GM19193 (cell line): ENCODE data around the gene AK1.

Source experiments
- POLR2A ChIP-seq: IDR thresholded peaks from 4 replicates; pipeline ENCODE4 v1.6.1; 2011; ENCODE audit not compliant: insufficient read depth, insufficient read length; ENCODE audit errors: extremely low read depth

Gene AK1

GRCh38 chr9:127833555-127833954, 43.9 kb downstream of the AK1 start:
- TF ChIP-seq POLR2A = no peak

- TF ChIP-seq POLR2A = no peak
Observed at GRCh38 chr9:127832248-127832647, 45.2 kb downstream of the AK1 start.

- no peak for TF ChIP-seq POLR2A
Observed at GRCh38 chr9:127829205-127829906, 48.1 kb downstream of the AK1 start.

DNA sequence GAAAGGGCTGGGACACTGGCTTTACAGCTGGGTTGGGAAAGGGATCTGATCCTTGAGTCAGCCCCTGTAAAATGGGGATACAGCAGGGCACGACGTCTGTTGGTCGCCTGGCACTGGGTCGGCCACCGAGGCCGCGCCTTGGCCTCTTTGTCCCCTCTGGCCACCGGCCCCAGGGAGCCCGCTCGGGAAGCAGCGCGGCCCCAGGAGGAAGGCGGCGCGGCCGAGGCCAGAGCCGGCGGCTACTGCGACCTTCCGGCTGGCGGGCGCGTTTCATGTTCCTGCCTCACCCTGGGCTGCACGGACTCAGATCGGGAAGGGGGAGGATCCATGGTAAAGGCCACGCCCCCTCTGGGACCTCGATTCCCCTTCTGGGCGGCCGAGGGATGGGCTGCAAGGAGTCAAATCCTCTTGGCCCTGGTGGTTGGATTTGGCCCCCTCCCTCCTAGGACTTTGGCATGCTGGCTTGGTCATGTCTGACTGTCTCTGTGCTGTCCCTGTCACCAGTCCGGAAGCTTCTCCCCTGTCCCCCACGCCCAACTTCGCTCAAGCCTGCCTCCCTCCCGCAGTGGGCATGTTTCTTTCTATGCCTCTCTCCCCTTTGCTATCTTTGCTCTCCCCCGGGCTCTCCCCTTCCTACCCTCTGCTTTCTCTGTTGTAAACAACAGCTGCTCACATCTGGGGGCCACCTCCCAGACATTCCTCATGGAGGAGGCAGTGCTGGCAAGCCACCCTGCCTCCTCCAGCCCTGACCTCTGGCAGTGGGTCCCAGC, 49.0 kb downstream of the AK1 start:
- no peak for TF ChIP-seq POLR2A

- no peak for TF ChIP-seq POLR2A
Observed at GRCh38 chr9:127826253-127826913, 51.1 kb downstream of the AK1 start.

DNA sequence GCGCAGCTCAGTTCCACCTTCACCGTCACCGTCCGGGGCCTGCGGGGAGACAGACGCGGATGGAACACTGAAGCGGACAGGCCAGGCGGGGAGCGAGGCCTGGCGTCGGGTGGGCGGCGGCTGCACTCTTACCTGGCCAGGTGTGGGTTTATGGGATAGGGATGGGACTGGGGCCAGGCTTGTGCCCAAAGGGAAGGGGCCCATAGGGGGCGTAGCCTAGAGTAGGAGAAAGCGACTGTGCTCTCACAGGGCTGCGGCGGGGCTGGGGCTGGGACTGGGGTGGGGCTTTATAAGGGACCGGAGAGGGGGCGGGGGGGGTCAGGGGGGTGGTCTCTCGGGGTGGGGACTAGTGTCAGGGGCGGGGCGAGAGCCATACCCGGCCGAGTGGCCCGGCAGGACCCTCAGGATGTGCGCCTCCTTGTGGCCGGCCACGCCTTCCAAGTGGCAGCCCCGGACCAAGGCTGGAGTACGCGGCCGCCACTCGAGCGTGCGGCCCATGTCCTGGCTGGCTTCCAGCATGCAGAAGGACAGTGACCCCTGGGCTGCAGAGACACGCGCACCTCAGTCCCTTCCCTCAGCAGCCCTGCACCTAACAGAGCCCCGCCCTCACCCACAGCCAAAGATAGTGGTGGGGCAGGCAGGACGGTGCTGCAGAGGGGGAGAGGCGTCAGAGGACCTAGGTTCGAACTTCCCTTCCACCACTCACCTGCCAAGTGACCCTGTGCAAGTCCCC, 52.0 kb downstream of the AK1 start:
- TF ChIP-seq POLR2A = no peak

DNA sequence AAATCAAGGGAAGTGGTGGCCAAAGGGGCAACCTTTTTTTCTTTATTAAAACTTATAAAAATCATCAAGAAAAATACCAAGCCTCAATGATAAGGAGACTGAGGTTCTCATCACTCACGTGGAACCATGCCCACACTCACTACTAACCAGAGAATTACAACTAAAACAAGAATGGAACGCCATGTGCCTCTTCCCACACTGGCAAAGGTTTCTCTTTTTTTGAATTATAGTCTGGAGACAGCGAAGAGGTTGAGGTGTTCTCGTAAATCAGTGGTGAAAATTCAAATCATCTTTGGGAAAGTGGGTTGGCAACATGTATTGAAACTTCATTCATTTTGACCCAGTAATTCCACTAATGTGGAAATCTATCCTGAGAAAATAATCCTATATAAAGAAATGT, 55.4 kb downstream of the AK1 start:
- TF ChIP-seq POLR2A = no peak

- TF ChIP-seq POLR2A = no peak
Observed at GRCh38 chr9:127818574-127818973, 58.9 kb downstream of the AK1 start.

DNA sequence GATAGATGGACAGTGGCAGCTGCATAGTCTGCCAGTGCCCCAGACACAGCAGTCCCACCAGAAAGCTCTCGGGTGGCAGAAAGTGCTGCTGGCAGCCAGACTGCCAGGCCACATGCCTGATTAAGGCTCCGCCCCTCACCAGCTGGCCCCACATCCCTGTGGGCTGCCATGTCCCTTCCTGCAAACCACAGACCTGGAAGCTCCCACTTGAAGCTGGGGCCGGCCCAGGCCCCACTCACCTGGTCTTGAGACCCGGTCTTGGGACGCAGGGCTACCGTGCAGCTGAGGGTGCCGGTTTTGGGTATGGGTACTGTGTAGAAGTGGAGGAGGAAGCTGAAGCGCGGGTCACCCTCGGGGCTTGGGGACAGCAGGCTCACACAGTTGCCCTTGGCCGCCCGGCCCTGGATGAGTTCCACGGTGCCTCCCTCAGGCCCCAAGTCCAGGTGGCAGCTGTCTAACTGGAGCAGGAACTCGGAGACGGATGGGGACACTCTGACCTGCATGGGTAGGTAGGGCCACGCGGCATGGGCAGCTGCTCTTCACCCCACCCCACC, 59.5 kb downstream of the AK1 start:
- no peak for TF ChIP-seq POLR2A

DNA sequence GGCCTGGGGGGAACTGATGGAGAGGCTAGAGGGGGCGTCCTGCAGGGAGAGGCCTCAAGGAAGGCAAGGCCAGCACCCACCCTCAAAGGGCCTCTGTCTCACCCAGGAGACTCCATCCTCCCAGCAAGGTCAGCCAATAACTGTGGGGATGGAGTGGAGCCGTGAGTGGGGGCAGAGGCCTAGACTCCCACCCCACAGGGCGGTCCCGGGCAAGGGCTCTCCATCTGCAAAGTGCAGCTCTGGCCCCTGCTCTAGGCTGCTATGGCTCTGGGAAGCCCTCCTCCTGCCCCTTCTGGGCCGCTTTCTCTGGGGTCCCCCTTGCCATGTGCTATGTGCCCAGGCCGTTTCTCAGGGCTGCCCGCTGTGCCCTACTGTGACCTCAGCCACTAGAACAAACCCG, 60.7 kb downstream of the AK1 start:
- TF ChIP-seq POLR2A = no peak
